Measurements from ENCODE around the gene GAS5.

The GAS5 gene

GRCh38 chr1:173867753-173868265, at the start of gene GAS5:
Gene GAS5 (minus strand): TSS chr1:173867989.
- peak; percentile 94 for DNase-seq (ENCODE audit: low spot score)
- in situ Hi-C loops (cut with MboI; ENCODE audit: low sequenced_read_pairs, unreplicated experiment), result no loop called here
- no peak for TF ChIP-seq CTCF (IDR thresholded peaks at IDR 0.05; ENCODE audit: borderline replicate concordance, control extremely low read depth, extremely low read depth, insufficient read depth, missing control alignments)

GRCh38 chr1:173917149-173917548, 49.4 kb upstream of the GAS5 start, which contains the start of gene SERPINC1:
Gene SERPINC1 (minus strand): TSS chr1:173917327. CDS start chr1:173917259, 68 bp downstream.
- DNase-seq (ENCODE audit: low spot score), result no peak
- no peak for TF ChIP-seq CTCF (IDR thresholded peaks at IDR 0.05; ENCODE audit: borderline replicate concordance, control extremely low read depth, extremely low read depth, insufficient read depth, missing control alignments)
- in situ Hi-C loops (cut with MboI; ENCODE audit: low sequenced_read_pairs, unreplicated experiment), result no loop called here

- TF ChIP-seq CTCF (IDR thresholded peaks at IDR 0.05; ENCODE audit: borderline replicate concordance, control extremely low read depth, extremely low read depth, insufficient read depth, missing control alignments), result no peak
- no peak for DNase-seq (ENCODE audit: low spot score)
- in situ Hi-C loops (cut with MboI; ENCODE audit: low sequenced_read_pairs, unreplicated experiment), result no loop called here
These were observed 48.9 kb upstream of the GAS5 start for GRCh38 chr1:173916667-173917066.

GRCh38 chr1:173915596-173915995, 47.8 kb upstream of the GAS5 start:
- DNase-seq (ENCODE audit: low spot score), result no peak
- in situ Hi-C loops (cut with MboI; ENCODE audit: low sequenced_read_pairs, unreplicated experiment), result no loop called here

GRCh38 chr1:173914366-173914871, 46.6 kb upstream of the GAS5 start:
- in situ Hi-C loops (cut with MboI; ENCODE audit: low sequenced_read_pairs, unreplicated experiment), result no loop called here
- peak; percentile 58 for DNase-seq (ENCODE audit: low spot score)
- TF ChIP-seq CTCF (IDR thresholded peaks at IDR 0.05; ENCODE audit: borderline replicate concordance, control extremely low read depth, extremely low read depth, insufficient read depth, missing control alignments), result peak; percentile 49

More at GRCh38 chr1:173915596-173915995, 47.8 kb upstream of the GAS5 start:
- TF ChIP-seq CTCF (IDR thresholded peaks at IDR 0.05; ENCODE audit: borderline replicate concordance, control extremely low read depth, extremely low read depth, insufficient read depth, missing control alignments), result no peak

GRCh38 chr1:173913111-173913510, 45.3 kb upstream of the GAS5 start:
- DNase-seq (ENCODE audit: low spot score), result no peak
- no peak for TF ChIP-seq CTCF (IDR thresholded peaks at IDR 0.05; ENCODE audit: borderline replicate concordance, control extremely low read depth, extremely low read depth, insufficient read depth, missing control alignments)
- in situ Hi-C loops (cut with MboI; ENCODE audit: low sequenced_read_pairs, unreplicated experiment), result no loop called here
